COLO829 (cell line): ENCODE results near the gene PRKCE.

Experiments
- DNase-seq: peaks from one replicate; pipeline ENCODE4 v3.0.0; 2012; ENCODE audit warnings: low spot score

The PRKCE gene

GRCh38 chr2:45809205-45809604 is 157.7 kb downstream of the PRKCE start:
- no peak for DNase-seq

GRCh38 chr2:45812011-45812500 is 160.6 kb downstream of the PRKCE start:
- DNase-seq = no peak

- DNase-seq = no peak
Observed at GRCh38 chr2:45813003-45813941, 161.8 kb downstream of the PRKCE start.

- DNase-seq = no peak
Observed at GRCh38 chr2:45814488-45814887, 163.0 kb downstream of the PRKCE start.

- no peak for DNase-seq
Observed at GRCh38 chr2:45814951-45815621, 163.6 kb downstream of the PRKCE start.

- no peak for DNase-seq
Observed at GRCh38 chr2:45816272-45816671, 164.8 kb downstream of the PRKCE start.

- no peak for DNase-seq
Observed at GRCh38 chr2:45818591-45818990, 167.1 kb downstream of the PRKCE start.

GRCh38 chr2:45820048-45820447 is 168.6 kb downstream of the PRKCE start:
- no peak for DNase-seq

GRCh38 chr2:45821558-45822271 is 170.2 kb downstream of the PRKCE start:
- no peak for DNase-seq

- DNase-seq = no peak
Observed at GRCh38 chr2:45822272-45822630, 170.8 kb downstream of the PRKCE start.

- DNase-seq = no peak
Observed at GRCh38 chr2:45823723-45824206, 172.3 kb downstream of the PRKCE start.

GRCh38 chr2:45825001-45825651 is 173.7 kb downstream of the PRKCE start:
- no peak for DNase-seq

GRCh38 chr2:45826460-45826859 is 175.0 kb downstream of the PRKCE start:
- DNase-seq = no peak

- no peak for DNase-seq
Observed at GRCh38 chr2:45826884-45827635, 175.6 kb downstream of the PRKCE start.

- no peak for DNase-seq
Observed at GRCh38 chr2:45830322-45830721, 178.8 kb downstream of the PRKCE start.

GRCh38 chr2:45833301-45833967 is 182.0 kb downstream of the PRKCE start:
- no peak for DNase-seq

GRCh38 chr2:45833968-45834344 is 182.5 kb downstream of the PRKCE start:
- no peak for DNase-seq

GRCh38 chr2:45834372-45834771 is 182.9 kb downstream of the PRKCE start:
- DNase-seq = no peak

- DNase-seq = no peak
Observed at GRCh38 chr2:45834858-45835257, 183.4 kb downstream of the PRKCE start.

GRCh38 chr2:45836316-45836715 is 184.8 kb downstream of the PRKCE start:
- DNase-seq = no peak

- no peak for DNase-seq
Observed at GRCh38 chr2:45836740-45837139, 185.3 kb downstream of the PRKCE start.
